Activated CD8-positive, alpha-beta memory T cell treated with anti-CD3 and anti-CD28 coated beads for 48 hours (primary cell): Measurements from ENCODE around the gene RNU1-3.
"Not testable (repeated sequence)": the region's sequence is repeated elsewhere in the genome, so short reads cannot be mapped to it uniquely, and the experiment has no call there.

ENCODE experiments used
- DNase-seq, 3 experiments: peaks; one replicate each; pipeline ENCODE4 v3.0.0-alpha.2; 2020; ENCODE audit warnings: low read depth in 2 of 3, low spot score in 2 of 3

Gene RNU1-3

DNA sequence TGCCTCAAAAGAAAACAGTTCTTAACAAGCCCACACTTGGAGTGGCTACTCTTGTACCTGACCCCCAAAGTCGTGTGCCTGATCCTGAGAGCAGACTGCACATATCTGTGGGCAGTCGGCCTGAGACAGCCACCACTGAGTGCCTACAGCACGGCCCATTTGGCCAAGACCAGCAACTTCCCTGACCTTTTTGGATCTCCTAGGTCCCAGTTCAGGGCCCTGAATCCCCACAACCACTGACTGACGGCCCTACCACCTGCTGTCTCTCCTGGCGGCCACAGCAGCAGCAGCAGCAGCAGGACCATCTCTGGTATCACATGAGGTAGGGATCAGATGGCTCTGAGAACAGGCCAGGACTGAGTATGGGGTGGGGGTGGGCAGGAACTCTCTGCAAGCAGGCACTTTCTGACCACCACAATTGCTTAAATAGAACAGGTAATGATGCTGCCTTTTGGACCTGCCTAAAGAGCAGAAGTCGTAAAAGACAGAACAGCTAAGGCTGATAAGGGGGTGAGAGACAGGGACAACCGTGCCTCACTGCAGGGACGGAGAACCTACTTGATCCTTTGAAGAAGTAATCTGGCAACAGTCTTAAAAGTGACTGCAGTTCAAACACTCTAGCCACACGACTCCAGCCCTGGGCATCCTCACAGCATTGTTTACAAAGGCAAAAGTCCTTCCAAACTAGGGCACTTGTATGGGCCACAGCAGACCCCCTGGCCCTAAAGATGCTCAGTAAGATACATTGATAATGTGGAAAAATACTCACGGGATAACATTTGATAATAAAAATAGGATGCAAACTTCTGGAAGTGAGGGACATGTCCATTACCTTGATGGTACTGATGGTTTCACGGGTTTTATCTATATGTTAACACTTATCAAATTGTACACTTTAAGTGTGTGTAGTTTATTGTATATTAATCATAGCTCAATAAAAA lies 27.4 kb downstream of the RNU1-3 start:
- peak in 1 of 3 experiments; percentile 5 for DNase-seq

- DNase-seq = peak in 1 of 3 experiments; percentile 11
Measured at GRCh38 chr1:16637941-16638778, 28.6 kb downstream of the RNU1-3 start.

DNA sequence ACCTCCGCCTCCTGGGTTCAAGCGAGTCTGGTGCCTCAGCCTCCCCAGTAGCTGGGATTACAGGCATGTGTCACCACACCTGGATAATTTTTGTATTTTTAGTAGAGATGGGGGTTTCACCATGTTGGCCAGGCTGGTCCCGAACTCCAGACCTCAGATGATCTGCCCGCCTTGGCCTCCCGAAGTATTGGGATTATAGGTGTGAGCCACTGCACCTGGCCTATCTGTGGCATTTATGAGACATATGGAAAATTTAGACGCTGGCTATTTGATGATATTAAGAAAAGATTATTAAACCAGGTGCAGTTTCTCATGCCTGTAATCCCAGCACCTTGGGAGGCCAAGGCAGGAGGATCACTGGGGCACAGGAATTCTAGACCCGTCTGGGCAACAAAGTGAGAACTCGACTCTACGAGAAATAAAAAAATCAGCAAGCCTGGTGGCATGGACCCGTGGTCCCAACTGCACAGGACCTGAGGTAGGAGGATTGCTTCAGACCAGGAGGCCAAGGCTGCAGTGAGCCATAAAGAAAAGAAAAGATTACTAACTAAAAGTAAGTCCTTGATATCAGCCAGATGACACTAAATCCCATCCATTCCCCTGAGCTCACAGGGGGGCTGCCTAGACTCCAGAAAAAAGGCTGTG lies 30.1 kb downstream of the RNU1-3 start:
- DNase-seq = not testable (repeated sequence)

- not testable (repeated sequence) for DNase-seq
Measured at GRCh38 chr1:16635959-16636358, 30.8 kb downstream of the RNU1-3 start.

DNA sequence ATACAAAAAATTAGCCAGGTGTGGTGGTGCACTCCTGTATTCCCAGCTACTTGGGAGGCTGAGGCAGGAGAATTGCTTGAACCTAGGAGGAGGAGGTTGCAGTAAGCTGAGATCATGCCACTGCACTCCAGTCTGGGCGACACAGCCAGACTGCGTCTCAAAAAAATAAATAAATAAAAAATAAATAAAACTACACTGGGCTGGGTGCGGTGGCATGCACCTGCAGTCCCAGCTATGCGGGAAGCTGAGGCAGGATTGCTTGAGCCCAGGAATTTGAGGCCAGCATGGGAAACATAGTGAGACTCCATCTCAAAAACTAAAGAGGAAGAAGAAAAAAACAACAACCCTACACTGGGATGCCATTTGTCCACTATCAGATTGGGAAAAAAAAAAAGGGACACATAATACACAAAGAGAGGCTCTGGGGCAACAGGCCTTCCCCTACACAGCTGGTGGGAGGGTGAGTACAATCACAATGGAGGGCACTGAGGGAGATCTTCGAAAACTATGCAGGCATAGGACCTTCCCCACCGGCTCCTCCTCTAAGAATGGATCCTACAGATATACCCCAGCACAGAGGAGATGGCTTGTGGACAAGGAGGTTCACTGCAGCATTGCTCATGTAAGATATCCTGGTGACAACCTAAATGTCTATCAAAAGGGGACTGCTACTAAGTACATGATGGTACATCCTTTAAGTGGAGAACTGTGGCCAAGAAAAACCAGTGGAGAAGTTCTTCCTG lies 33.0 kb downstream of the RNU1-3 start:
- DNase-seq = peak in 1 of 3 experiments; percentile 0

DNA sequence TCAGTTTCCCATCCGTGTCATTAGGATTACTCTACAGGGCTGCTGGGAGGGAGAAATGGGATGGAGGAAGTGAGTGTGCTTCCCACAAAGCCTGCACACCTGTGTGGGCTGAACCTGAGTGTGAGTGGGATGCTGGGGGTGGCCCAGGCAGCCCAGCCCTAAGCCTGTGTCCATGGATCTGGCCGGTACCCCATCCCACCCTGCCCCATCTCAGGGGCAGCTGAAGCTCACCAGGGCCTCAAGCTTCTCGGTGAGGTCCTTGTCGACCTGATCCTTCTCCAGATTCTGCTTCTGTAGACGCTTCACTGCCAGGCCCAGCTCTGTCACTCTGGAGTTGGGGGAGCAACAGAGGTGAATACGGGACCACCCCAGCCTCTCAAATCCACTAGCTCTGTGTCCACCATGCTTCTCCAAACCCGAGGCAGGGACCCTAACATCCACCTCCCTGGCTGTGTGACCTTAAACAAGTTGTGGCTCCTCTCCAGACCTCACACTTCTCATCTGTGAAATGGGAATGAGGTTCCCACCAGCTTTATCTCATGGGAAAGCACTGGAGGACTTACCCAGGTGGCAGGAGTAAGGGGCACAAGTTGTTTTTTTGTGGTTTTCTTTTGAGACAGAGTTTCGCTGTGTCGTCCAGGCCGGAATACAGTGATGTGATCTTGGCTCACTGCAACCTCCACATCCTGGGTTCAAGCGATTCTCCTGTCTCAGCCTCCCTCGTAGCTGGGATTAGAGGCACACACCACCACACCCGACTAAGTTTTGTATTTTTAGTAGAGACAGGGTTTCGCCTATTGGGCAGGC lies 34.5 kb downstream of the RNU1-3 start:
- DNase-seq = not testable (repeated sequence)

GRCh38 chr1:16631248-16632043 lies 35.3 kb downstream of the RNU1-3 start:
- DNase-seq = peak in 1 of 3 experiments; percentile 7

GRCh38 chr1:16630661-16631247 lies 36.0 kb downstream of the RNU1-3 start:
- no peak for DNase-seq

GRCh38 chr1:16629916-16630530 lies 36.7 kb downstream of the RNU1-3 start:
- DNase-seq = peak in 1 of 3 experiments; percentile 13

GRCh38 chr1:16628361-16629111 lies 38.2 kb downstream of the RNU1-3 start:
- no peak for DNase-seq

DNA sequence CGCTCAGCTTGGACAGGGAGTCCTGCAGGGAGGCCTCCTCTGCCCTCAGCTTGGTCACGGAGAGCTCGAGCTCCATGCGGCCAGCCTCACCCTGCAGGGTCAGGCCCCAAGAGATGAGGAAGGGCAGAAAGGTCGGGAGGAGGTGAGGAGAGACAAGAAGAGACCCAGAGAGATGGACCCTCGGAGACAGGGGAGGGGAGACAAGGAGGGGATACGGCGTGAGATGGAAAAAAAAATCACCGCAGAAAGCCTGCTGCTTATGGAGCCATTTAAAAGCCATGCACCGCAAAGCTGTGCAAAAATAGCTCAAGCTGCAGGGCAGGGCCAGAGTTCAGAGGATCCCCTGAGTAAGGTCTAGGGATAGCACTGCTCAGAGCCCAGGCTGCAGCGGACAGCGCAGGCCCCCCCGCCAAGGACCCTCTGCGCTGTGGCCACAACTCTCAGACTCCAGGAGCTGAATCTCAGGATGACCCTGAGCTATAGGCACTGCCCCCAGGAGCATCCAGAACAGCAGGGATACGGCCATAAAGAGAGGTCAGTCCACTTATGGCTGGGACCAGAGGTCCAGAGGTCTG lies 40.3 kb downstream of the RNU1-3 start:
- DNase-seq = not testable (repeated sequence)

DNA sequence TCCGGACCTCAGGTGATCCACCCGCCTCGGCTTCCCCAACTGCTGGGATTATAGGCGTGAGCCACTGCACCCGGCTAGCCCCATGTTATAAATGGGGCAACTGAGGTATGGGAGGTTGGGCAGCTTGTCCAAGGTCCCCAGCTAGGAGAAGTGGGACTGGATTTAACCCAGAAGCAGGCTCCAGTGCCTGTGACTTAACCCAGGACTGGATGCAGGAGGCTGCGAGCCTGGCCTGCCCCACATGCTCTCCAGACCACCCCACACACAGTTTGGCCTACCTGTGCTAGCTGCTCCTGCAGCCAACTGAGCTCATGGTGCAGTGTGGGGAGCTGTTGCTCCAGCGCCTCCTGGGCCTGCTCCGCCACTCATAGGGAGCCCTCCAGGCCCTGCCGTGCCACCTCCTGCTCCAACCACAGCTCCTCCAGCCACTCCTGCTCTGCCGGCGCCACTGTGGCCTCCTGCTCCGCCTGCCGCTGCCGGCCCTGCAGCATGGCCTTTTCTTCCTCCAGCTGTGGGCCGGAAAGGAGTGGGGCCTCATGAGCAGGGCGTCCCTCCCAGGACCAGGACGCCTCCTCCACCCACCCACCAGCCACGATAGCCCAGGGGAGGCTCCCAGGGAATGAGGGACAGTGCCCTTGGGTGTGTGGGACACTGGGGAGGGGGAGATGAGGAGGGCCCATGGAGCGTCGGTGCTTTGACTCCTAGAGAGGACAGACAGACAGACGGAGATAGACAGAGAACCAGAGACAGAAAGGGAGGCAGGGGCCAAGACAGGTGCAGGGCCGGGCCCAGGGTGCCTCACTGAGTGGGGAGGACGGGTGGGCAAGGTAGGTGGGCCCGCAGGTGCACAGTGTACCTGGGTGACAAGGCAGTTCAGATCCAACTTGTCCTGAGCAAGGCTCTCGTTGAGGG lies 41.0 kb downstream of the RNU1-3 start:
- DNase-seq = no peak

DNA sequence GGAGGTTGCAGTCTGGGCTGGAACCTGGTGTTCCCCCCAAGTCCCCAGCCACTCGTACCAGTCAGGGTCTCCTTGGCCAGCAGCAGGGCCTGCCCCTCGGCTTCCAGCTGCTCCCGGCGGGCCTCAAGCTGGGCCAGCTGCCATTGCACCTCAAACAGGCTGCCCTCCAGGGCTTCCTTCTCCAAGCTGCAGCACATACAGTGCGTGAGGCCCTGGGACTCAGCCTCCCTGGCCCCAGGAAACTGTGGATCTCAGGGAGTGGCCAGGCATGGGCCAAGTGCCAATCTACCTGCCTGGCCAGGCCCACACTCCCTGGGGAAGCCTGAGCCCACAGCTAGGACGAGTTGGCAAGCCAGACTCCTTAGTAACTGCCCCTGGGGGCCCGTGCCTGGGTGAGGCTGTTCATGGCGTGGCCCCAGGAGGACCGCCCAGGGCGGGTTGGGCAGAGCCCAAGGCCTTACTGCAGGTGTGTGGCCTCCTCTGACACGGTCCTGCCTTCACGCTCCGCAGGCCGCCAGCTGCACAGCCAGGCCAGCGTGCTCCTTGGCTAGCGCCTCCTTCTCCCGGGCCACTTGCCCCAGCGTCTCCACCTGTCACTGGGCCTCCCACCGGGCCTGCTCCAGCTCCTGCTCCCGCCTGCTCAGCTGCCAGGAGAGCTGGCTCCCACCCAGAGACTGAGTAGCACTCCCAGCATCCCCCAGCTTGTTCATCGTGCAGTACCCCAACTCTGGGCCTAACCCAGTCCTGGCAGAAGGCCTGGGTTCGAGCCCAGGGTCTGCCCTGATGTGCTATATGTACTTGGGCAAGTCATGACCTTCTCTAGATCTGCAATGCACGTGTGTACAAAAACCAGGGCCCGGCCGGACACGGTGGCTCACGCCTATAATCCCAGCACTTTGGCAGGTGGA lies 42.7 kb downstream of the RNU1-3 start:
- not testable (repeated sequence) for DNase-seq

DNA sequence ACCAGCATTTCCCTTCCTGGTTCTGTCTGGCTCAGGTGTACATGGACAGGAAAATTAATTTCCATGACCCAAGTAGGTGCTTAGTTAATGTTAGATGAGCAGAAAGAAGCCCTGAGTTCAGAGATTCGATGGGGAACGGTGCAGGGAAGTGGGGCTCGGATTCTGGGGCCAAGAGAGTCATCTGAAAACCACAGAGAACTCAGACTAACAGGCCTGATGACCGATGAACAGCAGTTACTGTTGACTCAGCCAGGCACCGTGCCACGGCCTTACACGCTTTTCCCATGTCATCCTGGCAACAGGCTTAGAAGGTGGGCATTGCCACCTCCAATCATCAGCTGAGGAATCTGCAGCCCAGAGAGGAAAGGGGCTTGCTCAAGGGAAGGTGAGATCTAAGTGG lies 43.4 kb downstream of the RNU1-3 start:
- DNase-seq = not testable (repeated sequence)
